ENCODE results near the gene RGS12.

The RGS12 gene

GRCh38 chr4:3288571-3289094, 4.2 kb upstream of the RGS12 start:
- H3K79me2 ChIP-seq (ENCODE audit: control insufficient read depth, low read length), result no peaks in the 10 kb centered on the region
- no peaks in the 10 kb centered on the region for H3K9me2 ChIP-seq (replicated peaks; ENCODE audit: control insufficient read depth, low read length)
- no peak overlapping the region for H3K4me2 ChIP-seq (ENCODE audit: low read length)
- H3K4me3 ChIP-seq (ENCODE audit: low read length), result no peak overlapping the region
- H3F3A ChIP-seq (ENCODE audit: control insufficient read depth, insufficient read depth), result no peaks in the 10 kb centered on the region
- H3K27me3 ChIP-seq (ENCODE audit: control insufficient read depth, low read length), result peaks cover 37% of the 10 kb centered on the region
- peaks cover 18% of the 10 kb centered on the region for H3K4me1 ChIP-seq (ENCODE audit: control insufficient read depth, low read length)
- TF ChIP-seq CTCF (IDR thresholded peaks at IDR 0.05; ENCODE audit: low read depth, low read length, poor library complexity, severe bottlenecking), result no peak
- no peak for TF ChIP-seq EZH2phosphoT487 (IDR thresholded peaks at IDR 0.05; ENCODE audit: borderline replicate concordance, low read length)
- no peaks in the 10 kb centered on the region for H3K9me3 ChIP-seq (ENCODE audit: control insufficient read depth, insufficient read depth, low read length)
- H4K20me1 ChIP-seq (ENCODE audit: control insufficient read depth, insufficient read depth, low read depth, low read length), result no peaks in the 10 kb centered on the region
- no peak overlapping the region for H3K27ac ChIP-seq (ENCODE audit: low read depth, low read length)
- no peaks in the 10 kb centered on the region for H3K36me3 ChIP-seq (ENCODE audit: control insufficient read depth, low read length)

- H3K9me3 ChIP-seq (ENCODE audit: control insufficient read depth, insufficient read depth, low read length), result no peaks in the 10 kb centered on the region
- no peak overlapping the region for H3K27ac ChIP-seq (ENCODE audit: low read depth, low read length)
- no peak overlapping the region for H3K4me2 ChIP-seq (ENCODE audit: low read length)
- H3K9me2 ChIP-seq (replicated peaks; ENCODE audit: control insufficient read depth, low read length), result no peaks in the 10 kb centered on the region
- H3K36me3 ChIP-seq (ENCODE audit: control insufficient read depth, low read length), result no peaks in the 10 kb centered on the region
- H3K27me3 ChIP-seq (ENCODE audit: control insufficient read depth, low read length), result peaks cover 50% of the 10 kb centered on the region
- peaks cover 18% of the 10 kb centered on the region for H3K4me1 ChIP-seq (ENCODE audit: control insufficient read depth, low read length)
- TF ChIP-seq CTCF (IDR thresholded peaks at IDR 0.05; ENCODE audit: low read depth, low read length, poor library complexity, severe bottlenecking) (no peak), EZH2phosphoT487 (IDR thresholded peaks at IDR 0.05; ENCODE audit: borderline replicate concordance, low read length) (no peak)
- H3K4me3 ChIP-seq (ENCODE audit: low read length), result no peak overlapping the region
- no peaks in the 10 kb centered on the region for H3K79me2 ChIP-seq (ENCODE audit: control insufficient read depth, low read length)
- H3F3A ChIP-seq (ENCODE audit: control insufficient read depth, insufficient read depth), result no peaks in the 10 kb centered on the region
- H4K20me1 ChIP-seq (ENCODE audit: control insufficient read depth, insufficient read depth, low read depth, low read length), result no peaks in the 10 kb centered on the region
Observed at GRCh38 chr4:3290476-3290875, 2.3 kb upstream of the RGS12 start.

GRCh38 chr4:3290889-3291321, 1.9 kb upstream of the RGS12 start:
- Histone ChIP-seq H3K4me2 (ENCODE audit: low read length) (no peak overlapping the region), H3F3A (ENCODE audit: control insufficient read depth, insufficient read depth) (no peaks in the 10 kb centered on the region), H3K79me2 (ENCODE audit: control insufficient read depth, low read length) (no peaks in the 10 kb centered on the region), H3K36me3 (ENCODE audit: control insufficient read depth, low read length) (no peaks in the 10 kb centered on the region), H3K4me3 (ENCODE audit: low read length) (no peak overlapping the region), H4K20me1 (ENCODE audit: control insufficient read depth, insufficient read depth, low read depth, low read length) (no peaks in the 10 kb centered on the region), H3K27ac (ENCODE audit: low read depth, low read length) (no peak overlapping the region), H3K9me2 (replicated peaks; ENCODE audit: control insufficient read depth, low read length) (no peaks in the 10 kb centered on the region), H3K27me3 (ENCODE audit: control insufficient read depth, low read length) (peaks cover 50% of the 10 kb centered on the region), H3K9me3 (ENCODE audit: control insufficient read depth, insufficient read depth, low read length) (no peaks in the 10 kb centered on the region), H3K4me1 (ENCODE audit: control insufficient read depth, low read length) (peaks cover 16% of the 10 kb centered on the region)
- TF ChIP-seq CTCF (IDR thresholded peaks at IDR 0.05; ENCODE audit: low read depth, low read length, poor library complexity, severe bottlenecking) (no peak), EZH2phosphoT487 (IDR thresholded peaks at IDR 0.05; ENCODE audit: borderline replicate concordance, low read length) (no peak)
